PC-9 (cell line): ENCODE measurements around the gene UNC5C. TPM values are rescaled to one million over a fixed set of nuclear protein-coding genes. Genes with fewer than 3 reads are reported as not detected.

Experiments used
- BruUV-seq: library from RNA; stranded (reverse); fragments of 400-500 nt; replicated peaks from 2 replicates; lab custom pipeline; 2021; lab: Mats Ljungman, UMichigan
- CTCF ChIA-PET: fragments of 300-600 bp; sonication (Branson Sonifier 250); formaldehyde crosslinking; loops from one replicate; lab custom pipeline; 2022; ENCODE audit warnings: antibody characterized with exemption; lab: Charles Lee
- POLR2A ChIA-PET: fragments of 300-600 bp; sonication (Branson Sonifier 250); formaldehyde crosslinking; loops from one replicate; lab custom pipeline; 2022; ENCODE audit warnings: antibody characterized with exemption; ENCODE audit not compliant: unreplicated experiment; lab: Charles Lee
- DNase-seq, 2 experiments: peaks; one replicate each; pipeline versions ENCODE4 v3.0.0 to v3.0.0-alpha.2; 2015 to 2022; ENCODE audit warnings: mixed read lengths in 1 of 2
- H2AFZ ChIP-seq: fragments of 200-600 bp; sonication (generic); 2 replicates; pipeline ENCODE4 v1.8.1; 2017; ENCODE audit warnings: antibody characterized with exemption
- H3F3A ChIP-seq: fragments of 200-600 bp; sonication (generic); 2 replicates; pipeline ENCODE4 v1.8.1; 2017; ENCODE audit warnings: antibody characterized with exemption, mild to moderate bottlenecking, low read depth; ENCODE audit not compliant: insufficient read depth
- H3K27ac ChIP-seq: fragments of 200-600 bp; sonication (generic); 2 replicates; pipeline ENCODE4 v1.6.1; 2016; ENCODE audit warnings: mixed run types
- H3K27me3 ChIP-seq: fragments of 200-600 bp; sonication (generic); 2 replicates; pipeline ENCODE4 v1.6.1; 2016; ENCODE audit warnings: low read depth, mixed run types; ENCODE audit not compliant: insufficient read depth
- H3K36me3 ChIP-seq: fragments of 200-600 bp; sonication (generic); 2 replicates; pipeline ENCODE4 v1.6.1; 2016; ENCODE audit warnings: low read depth, mixed run types
- H3K4me1 ChIP-seq: fragments of 200-600 bp; sonication (generic); replicated peaks from 2 replicates; pipeline ENCODE4 v1.6.1; 2016; ENCODE audit warnings: mixed run types; ENCODE audit not compliant: insufficient read depth
- H3K4me2 ChIP-seq: fragments of 200-600 bp; sonication (generic); 2 replicates; pipeline ENCODE4 v1.6.1; 2017; ENCODE audit warnings: mixed run types
- H3K4me3 ChIP-seq: fragments of 200-600 bp; sonication (generic); 2 replicates; pipeline ENCODE4 v1.6.1; 2016; ENCODE audit warnings: mixed run types
- H3K79me2 ChIP-seq: fragments of 200-600 bp; sonication (generic); 2 replicates; pipeline ENCODE4 v1.6.1; 2017; ENCODE audit warnings: low read depth, mixed run types
- H3K9me2 ChIP-seq: fragments of 200-600 bp; sonication (generic); 2 replicates; pipeline ENCODE4 v1.8.1; 2017; ENCODE audit warnings: mild to moderate bottlenecking; ENCODE audit not compliant: insufficient read depth
- H3K9me3 ChIP-seq: fragments of 200-600 bp; sonication (generic); 2 replicates; pipeline ENCODE4 v1.8.1; 2016; ENCODE audit warnings: low read depth; ENCODE audit not compliant: insufficient read depth
- H4K20me1 ChIP-seq: fragments of 200-600 bp; sonication (generic); 2 replicates; pipeline ENCODE4 v1.8.1; 2017; ENCODE audit not compliant: insufficient read depth
- CTCF ChIP-seq: fragments of 200-600 bp; sonication (generic); conservative IDR thresholded peaks from 2 replicates; pipeline ENCODE4 v1.6.1; 2017; ENCODE audit warnings: mixed run types, antibody characterized with exemption, mild to moderate bottlenecking, moderate library complexity
- EZH2 ChIP-seq: fragments of 200-600 bp; sonication (generic); IDR thresholded peaks from 2 replicates; pipeline ENCODE4 v1.8.0; 2017; ENCODE audit warnings: antibody characterized with exemption, low read depth
- intact Hi-C: fragments of 100-400 bp; cut with micrococcal nuclease; formaldehyde crosslinking; loops from one replicate; pipeline ENCODE4 v1.10.0; 2022; ENCODE audit not compliant: unreplicated experiment
- total RNA-seq: library from RNA; stranded (reverse); gene quantifications from 2 replicates; pipeline ENCODE4 v1.2.3, GENCODE V29; 2021

Gene UNC5C
- total RNA-seq, 1 experiment from 2014 or later: not detected

- H3F3A ChIP-seq: no peaks in the 10 kb centered on the region
- BruUV-seq: no TSS peak
- H2AFZ ChIP-seq: no peak overlapping the region
- H4K20me1 ChIP-seq: no peaks in the 10 kb centered on the region
- H3K9me2 ChIP-seq: no peaks in the 10 kb centered on the region
- H3K9me3 ChIP-seq: no peaks in the 10 kb centered on the region
- H3K36me3 ChIP-seq: no peaks in the 10 kb centered on the region
- CTCF ChIA-PET: no interaction called here
- H3K4me1 ChIP-seq: no peaks in the 10 kb centered on the region
- H3K4me3 ChIP-seq: no peak overlapping the region
- TF ChIP-seq EZH2: no peak
- TF ChIP-seq CTCF: no peak
- H3K79me2 ChIP-seq: no peaks in the 10 kb centered on the region
- POLR2A ChIA-PET: no interaction called here
- DNase-seq: no peak
- no peak overlapping the region for H3K27ac ChIP-seq
- H3K4me2 ChIP-seq: no peak overlapping the region
- H3K27me3 ChIP-seq: no peaks in the 10 kb centered on the region
- intact Hi-C loops: no loop called here
These were observed 355.2 kb downstream of the UNC5C start for GRCh38 chr4:95193391-95194224.

DNA sequence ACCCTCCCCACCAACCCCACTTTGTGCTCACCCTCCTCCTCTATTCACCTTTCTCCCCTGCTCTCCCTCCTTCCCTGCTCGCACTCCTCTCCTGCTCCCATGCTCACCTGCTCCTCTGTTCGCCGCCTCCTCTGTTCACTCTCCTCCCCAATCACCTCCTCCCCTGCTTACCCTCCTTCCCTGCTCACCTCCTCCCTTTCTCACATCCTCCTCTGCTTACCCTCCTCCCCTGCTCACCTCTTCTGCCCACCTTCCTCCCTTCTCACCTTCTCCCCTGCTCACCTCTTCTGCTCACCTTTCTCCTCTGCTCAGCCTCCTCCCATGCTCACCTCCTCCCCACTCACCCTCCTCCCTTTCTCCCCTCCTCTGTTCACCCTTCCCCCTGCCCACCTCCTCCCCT lies 357.2 kb downstream of the UNC5C start:
- CTCF ChIA-PET: no interaction called here
- Histone ChIP-seq H3K4me1 (no peaks in the 10 kb centered on the region), H3K9me2 (no peaks in the 10 kb centered on the region), H3K27ac (no peak overlapping the region), H4K20me1 (no peaks in the 10 kb centered on the region), H3K4me3 (no peak overlapping the region), H3K4me2 (no peak overlapping the region), H3F3A (no peaks in the 10 kb centered on the region), H3K9me3 (no peaks in the 10 kb centered on the region), H3K27me3 (no peaks in the 10 kb centered on the region), H3K36me3 (no peaks in the 10 kb centered on the region), H3K79me2 (no peaks in the 10 kb centered on the region), H2AFZ (no peak overlapping the region)
- intact Hi-C loops: no loop called here
- no peak for DNase-seq
- POLR2A ChIA-PET: no interaction called here
- TF ChIP-seq EZH2 (no peak), CTCF (no peak)
- BruUV-seq: no TSS peak

DNA sequence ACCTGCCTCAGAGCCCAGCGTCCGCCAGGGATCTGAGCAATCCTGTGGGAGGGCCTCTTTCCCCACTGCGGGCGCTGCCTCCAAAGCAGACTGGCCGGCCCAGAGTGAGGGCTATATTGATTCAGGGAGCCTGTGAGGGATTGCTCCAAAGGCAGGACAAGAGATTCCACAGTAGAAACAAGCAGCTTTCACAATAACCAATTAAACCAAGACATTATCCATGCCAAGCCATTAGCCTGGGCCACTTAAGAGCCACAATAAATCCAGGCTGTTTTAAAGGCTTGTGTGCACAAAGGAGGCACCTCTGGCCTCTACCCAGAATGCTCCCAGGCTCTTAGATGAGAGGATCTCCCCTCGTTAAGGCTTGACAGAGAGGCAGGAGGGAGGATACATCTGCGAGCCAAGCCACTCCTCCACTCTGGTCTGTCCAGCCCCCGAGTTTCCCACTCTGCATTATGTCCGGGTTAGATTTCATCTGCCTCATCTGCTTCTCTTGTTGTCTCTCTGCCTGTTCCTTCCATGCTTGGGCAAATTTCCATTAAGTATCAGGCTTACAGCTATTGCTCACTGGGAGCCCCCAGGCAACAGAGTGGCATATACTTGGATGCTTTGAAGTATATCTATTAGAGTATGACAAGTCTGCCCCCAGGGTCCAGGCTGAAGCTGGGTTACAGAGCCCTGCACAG lies 357.9 kb downstream of the UNC5C start:
- H3K4me2 ChIP-seq: no peak overlapping the region
- ChIA-PET CTCF (no interaction called here), POLR2A (no interaction called here)
- H2AFZ ChIP-seq: no peak overlapping the region
- no peaks in the 10 kb centered on the region for H4K20me1 ChIP-seq
- H3K4me1 ChIP-seq: no peaks in the 10 kb centered on the region
- BruUV-seq: no TSS peak
- no peaks in the 10 kb centered on the region for H3K36me3 ChIP-seq
- no peaks in the 10 kb centered on the region for H3K9me3 ChIP-seq
- no peaks in the 10 kb centered on the region for H3K9me2 ChIP-seq
- no peak for DNase-seq
- TF ChIP-seq CTCF (no peak), EZH2 (no peak)
- H3K27me3 ChIP-seq: no peaks in the 10 kb centered on the region
- no peak overlapping the region for H3K4me3 ChIP-seq
- H3K27ac ChIP-seq: no peak overlapping the region
- no peaks in the 10 kb centered on the region for H3K79me2 ChIP-seq
- no peaks in the 10 kb centered on the region for H3F3A ChIP-seq
- intact Hi-C loops: no loop called here
